Fibroblast of skin of right quadriceps (primary cell): ENCODE measurements around the gene GCM1.

Source experiments
- DNase-seq: peaks from one replicate; pipeline ENCODE4 v3.0.0-alpha.2; 2013

The GCM1 gene

GRCh38 chr6:53101006-53101405, 47.6 kb downstream of the GCM1 start:
- no peak for DNase-seq

GRCh38 chr6:53100561-53100960, 48.1 kb downstream of the GCM1 start:
- peak; percentile 46 for DNase-seq

GRCh38 chr6:53095716-53096115, 52.9 kb downstream of the GCM1 start:
- no peak for DNase-seq

- no peak for DNase-seq
These were observed 53.4 kb downstream of the GCM1 start for GRCh38 chr6:53095270-53095669.

GRCh38 chr6:53090576-53090975, 58.1 kb downstream of the GCM1 start:
- DNase-seq = peak; percentile 14

GRCh38 chr6:53089948-53090347, 58.7 kb downstream of the GCM1 start:
- DNase-seq = no peak

GRCh38 chr6:53086302-53086701, 62.3 kb downstream of the GCM1 start:
- DNase-seq = no peak

GRCh38 chr6:53080813-53081212, 67.8 kb downstream of the GCM1 start:
- DNase-seq = no peak
